IPS-NIHi7 (cell line): Measurements from ENCODE around the gene PIAS1.
"Not testable (repeated sequence)": the region's sequence is repeated elsewhere in the genome, so short reads cannot be mapped to it uniquely, and the experiment has no call there.

ENCODE experiments used
- DNase-seq: peaks from one replicate; pipeline ENCODE4 v3.0.0; 2012; ENCODE audit warnings: mixed read lengths; ENCODE audit errors: extremely low spot score

Gene PIAS1

GRCh38 chr15:68203486-68203885, 149.4 kb downstream of the PIAS1 start:
- DNase-seq = no peak

GRCh38 chr15:68203956-68204355, 149.8 kb downstream of the PIAS1 start:
- no peak for DNase-seq

GRCh38 chr15:68204361-68204760, 150.2 kb downstream of the PIAS1 start:
- no peak for DNase-seq

GRCh38 chr15:68204776-68205557, 150.9 kb downstream of the PIAS1 start, which contains the start of gene CALML4:
CALML4 (minus strand) TSS chr15:68205332; CDS start chr15:68205247, 85 bp downstream.
- no peak for DNase-seq

GRCh38 chr15:68205558-68205944, 151.4 kb downstream of the PIAS1 start:
- DNase-seq = no peak

GRCh38 chr15:68205954-68206539, 151.9 kb downstream of the PIAS1 start:
- DNase-seq = peak; percentile 69

GRCh38 chr15:68206711-68207151, 152.6 kb downstream of the PIAS1 start:
- DNase-seq = no peak

GRCh38 chr15:68207176-68207935, 153.2 kb downstream of the PIAS1 start:
- DNase-seq = no peak

- DNase-seq = no peak
Measured at GRCh38 chr15:68208136-68208535, 154.0 kb downstream of the PIAS1 start.

- DNase-seq = no peak
Measured at GRCh38 chr15:68208636-68209240, 154.6 kb downstream of the PIAS1 start.

GRCh38 chr15:68209272-68209671, 155.2 kb downstream of the PIAS1 start:
- no peak for DNase-seq

- DNase-seq = no peak
Measured at GRCh38 chr15:68209735-68210408, 155.8 kb downstream of the PIAS1 start.

- no peak for DNase-seq
Measured at GRCh38 chr15:68210409-68210756, 156.3 kb downstream of the PIAS1 start.

GRCh38 chr15:68210821-68211655, 156.9 kb downstream of the PIAS1 start:
- DNase-seq = peak; percentile 86

GRCh38 chr15:68211656-68212320, 157.7 kb downstream of the PIAS1 start:
- DNase-seq = no peak

- not testable (repeated sequence) for DNase-seq
Measured at GRCh38 chr15:68213491-68213845, 159.4 kb downstream of the PIAS1 start.

GRCh38 chr15:68213991-68214837, 160.1 kb downstream of the PIAS1 start:
- no peak for DNase-seq

- no peak for DNase-seq
Measured at GRCh38 chr15:68214838-68215254, 160.7 kb downstream of the PIAS1 start.

GRCh38 chr15:68217341-68217740, 163.2 kb downstream of the PIAS1 start:
- no peak for DNase-seq
